GM19099 (cell line): Measurements from ENCODE around the gene NNT.

Experiments
- POLR2A ChIP-seq: IDR thresholded peaks from 3 replicates; pipeline ENCODE4 v1.6.1; 2011; ENCODE audit warnings: low read depth; ENCODE audit not compliant: insufficient read length; ENCODE audit errors: extremely low read depth

Gene NNT

DNA sequence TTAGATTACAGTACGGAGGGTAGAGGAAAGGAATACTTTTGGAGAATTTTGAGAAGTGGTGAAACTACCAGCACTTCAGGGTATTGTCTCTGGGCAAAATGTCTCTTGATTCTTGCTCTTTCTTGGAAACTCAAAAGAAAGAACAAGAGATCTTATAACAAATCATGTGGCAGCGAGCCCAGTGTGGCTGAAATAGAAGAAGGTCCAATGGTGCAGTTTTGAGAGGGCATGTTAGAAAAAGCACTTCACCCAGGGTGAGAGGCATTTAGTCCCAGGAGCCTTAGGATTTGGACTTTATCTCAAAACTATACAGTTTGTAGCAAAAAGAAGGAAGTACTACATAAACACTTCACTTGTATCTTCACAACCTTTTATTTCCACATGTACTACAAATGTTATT lies 39.4 kb downstream of the NNT start:
- no peak for TF ChIP-seq POLR2A

DNA sequence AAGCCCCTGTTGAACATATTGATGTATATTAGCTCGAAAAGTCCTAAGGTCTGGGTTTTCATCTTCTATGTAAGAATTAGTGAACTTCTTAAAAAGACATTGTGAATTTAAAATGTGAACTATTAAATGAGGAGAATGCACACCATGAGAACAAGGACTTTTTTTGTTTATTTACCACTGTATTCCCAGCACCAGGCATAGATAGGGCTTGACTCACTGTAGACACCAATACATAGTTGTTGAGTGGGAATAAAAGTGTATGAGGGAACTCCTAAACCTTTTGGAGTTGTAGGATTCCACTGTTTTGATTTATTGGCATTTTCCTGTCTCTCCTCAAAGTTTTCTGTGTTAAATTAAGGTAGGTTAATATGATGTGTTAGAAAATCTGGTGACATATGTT lies 40.3 kb downstream of the NNT start:
- no peak for TF ChIP-seq POLR2A

DNA sequence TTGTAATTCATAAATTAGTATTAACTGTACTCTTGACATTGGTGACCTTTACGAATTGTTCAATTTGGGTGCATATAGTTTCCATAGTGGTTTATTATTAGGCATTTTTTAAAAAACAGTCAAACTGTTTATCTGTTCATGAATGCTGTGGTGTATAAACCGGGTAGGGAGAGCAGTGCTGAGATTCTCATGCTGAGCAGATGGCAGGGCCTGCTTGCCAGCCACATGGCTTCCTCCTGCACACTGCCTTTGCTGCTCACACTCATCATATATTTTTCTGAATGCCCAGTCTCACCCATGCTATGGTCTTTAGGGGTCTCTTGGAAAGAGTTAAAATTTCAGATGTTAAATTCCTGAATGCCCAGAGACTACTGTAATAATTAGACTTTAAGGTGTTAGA lies 40.8 kb downstream of the NNT start:
- TF ChIP-seq POLR2A = no peak

DNA sequence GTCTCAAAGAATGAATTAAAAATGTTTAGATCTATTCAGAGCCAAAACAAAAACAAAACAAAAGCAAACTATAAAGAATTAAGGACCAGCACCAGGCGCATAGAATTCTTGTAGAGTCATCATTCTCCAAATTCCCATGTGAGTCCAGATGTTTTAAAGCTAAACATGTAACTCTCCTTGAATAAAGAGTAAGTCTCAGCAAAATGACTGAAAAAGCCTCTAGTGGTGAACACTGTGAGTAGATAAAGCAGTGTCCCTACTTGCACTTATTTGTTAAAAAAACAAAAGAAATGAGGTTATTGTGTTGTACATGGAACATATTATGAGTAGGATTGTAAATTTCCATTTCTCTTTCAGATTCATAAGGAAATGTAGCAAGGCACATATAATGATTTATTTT lies 44.0 kb downstream of the NNT start:
- no peak for TF ChIP-seq POLR2A

DNA sequence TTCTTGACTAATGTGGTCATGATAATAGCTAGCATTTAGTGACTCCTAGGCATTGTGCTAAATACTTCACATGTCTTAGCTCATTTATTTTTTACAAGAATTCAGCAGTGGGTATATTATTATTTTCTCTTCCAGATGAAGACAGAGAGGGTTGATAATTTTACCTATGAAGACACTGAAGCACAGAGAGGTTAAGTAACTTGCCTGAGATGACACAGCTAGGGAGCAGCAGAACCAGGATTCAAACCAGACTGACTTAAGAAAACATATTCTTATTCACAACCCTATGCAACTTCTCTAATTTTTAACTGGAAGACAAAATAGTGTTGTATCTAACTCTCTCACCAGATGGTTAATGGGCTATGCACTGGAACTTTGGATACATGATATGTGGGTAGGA lies 44.8 kb downstream of the NNT start:
- no peak for TF ChIP-seq POLR2A

DNA sequence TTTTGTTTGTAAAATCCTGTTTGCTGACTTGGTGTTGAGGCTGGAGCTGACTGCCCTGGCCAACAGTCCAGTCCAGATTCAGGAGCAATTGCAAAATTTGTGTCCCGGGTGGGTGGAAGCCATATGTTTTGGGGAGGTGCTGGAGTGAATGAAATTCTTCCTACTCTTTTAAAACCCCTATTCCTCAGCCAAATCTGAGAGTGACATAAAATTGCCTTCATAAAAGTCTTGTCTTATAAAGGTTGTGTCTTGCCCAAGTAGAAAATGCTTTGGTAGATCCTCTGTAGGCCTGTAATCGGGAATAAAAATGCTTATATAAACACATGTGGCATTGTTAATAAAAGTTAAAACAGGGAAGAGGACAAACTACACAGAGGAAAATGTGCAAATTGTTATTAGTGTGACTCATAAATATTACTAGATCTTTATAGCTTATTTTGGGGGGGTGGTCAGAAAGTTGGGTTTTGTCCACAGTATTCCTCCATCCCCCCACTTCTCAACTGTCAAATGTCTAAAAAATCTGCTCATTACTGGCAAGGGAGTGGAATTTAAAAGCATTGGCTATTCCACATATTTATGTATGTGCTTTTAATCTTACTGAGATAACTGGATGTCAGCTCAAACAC lies 45.6 kb downstream of the NNT start:
- TF ChIP-seq POLR2A = no peak

DNA sequence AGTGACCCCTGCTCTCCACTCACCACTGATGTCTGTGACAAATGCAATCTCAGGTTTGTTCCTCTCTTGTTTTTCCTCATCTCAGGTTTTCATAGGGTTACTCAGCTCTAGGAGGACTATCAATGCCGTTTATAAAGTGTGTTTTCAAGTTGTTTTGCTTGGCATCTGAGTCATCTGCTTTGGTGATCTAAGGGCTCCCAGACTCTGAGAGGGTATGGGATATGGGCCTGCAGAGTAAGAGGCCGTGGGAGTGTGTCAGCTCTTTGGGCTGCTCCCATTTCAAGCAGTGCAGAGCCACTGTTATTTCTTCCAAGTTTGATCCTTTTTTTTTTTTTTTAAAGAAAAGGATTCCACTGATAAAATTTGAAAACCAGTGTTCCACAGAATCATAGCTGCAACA lies 46.3 kb downstream of the NNT start:
- TF ChIP-seq POLR2A = no peak

DNA sequence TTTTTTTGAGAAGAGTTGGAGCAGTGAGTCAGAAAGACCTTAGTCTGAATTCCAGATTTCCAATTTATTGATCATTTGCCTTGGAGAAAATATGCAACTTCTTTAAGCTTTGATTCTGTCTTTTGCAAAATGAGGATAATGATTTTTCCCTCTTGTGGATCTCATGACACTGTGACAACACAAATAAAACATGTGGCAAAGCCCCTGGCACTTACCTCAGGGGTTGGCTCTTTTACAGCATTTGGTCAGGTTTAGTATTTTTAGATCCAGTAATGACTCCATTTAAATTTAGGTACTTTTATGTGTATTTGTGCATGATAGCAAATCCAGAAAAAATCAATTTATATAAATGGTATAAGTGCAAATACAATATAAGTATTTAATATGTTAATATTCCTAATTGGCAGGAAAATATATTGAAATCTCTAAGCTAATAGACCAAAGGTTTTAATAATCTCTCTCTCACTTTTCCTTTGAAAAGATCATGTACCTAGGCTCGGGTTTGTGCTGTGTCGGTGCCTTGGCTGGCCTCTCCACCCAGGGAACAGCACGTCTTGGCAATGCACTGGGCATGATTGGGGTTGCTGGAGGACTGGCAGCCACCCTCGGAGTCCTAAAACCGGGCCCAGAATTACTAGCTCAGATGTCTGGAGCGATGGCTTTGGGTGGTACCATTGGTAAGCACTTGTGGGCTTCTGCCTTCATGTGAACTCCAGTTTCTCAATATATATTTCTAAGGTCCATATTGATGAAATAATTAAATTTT lies 49.7 kb downstream of the NNT start:
- no peak for TF ChIP-seq POLR2A

DNA sequence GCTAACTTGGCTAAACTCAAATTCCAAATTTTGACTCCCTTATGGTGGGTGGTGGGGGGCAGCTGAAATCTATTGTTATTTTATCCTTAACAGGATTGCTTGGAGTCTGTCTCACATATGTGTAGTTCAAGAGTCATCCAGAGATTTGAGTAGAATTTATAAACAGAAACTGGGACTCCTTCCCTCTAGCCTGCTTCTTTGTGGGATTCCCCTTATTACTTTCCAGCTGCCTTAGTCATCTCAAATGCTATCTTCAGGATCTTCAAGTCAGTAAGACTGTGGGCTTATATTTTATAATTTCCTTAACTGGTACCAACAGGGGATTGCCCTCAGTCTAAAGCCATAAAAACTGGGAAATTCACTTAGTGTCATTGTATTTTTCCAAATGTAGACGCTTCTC lies 55.5 kb downstream of the NNT start:
- no peak for TF ChIP-seq POLR2A

DNA sequence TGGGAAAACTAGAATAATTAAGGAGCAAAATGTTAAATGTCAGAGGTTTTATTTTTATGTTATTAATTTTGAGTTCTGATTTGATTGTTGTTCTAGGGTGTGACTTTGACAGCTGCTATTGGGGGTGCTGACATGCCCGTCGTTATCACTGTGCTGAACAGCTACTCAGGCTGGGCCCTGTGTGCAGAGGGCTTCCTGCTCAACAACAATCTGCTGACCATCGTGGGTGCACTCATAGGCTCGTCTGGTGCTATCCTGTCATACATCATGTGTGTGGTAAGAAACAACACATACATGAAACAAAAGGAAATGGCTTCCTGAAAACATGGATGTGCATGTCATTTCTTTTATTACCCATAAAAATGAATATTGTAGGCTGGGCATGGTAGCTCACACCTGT lies 56.1 kb downstream of the NNT start:
- TF ChIP-seq POLR2A = no peak

DNA sequence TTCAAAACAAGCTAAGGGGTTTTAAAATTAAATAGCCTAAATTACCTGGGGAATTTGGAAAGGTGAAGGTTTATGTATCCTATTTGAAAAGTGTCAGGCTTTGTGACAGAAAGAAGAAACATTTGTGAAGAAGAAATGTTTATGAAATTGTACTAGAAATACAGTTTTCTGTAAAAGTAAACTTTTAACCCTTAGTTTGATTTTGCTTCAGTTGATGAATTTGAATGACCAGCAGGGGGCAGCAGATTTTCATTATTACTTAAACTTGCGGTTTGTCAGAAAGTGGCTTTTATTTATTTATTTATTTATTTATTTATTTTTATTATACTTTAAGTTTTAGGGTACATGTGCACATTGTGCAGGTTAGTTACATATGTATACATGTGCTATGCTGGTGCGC lies 58.1 kb downstream of the NNT start:
- no peak for TF ChIP-seq POLR2A

DNA sequence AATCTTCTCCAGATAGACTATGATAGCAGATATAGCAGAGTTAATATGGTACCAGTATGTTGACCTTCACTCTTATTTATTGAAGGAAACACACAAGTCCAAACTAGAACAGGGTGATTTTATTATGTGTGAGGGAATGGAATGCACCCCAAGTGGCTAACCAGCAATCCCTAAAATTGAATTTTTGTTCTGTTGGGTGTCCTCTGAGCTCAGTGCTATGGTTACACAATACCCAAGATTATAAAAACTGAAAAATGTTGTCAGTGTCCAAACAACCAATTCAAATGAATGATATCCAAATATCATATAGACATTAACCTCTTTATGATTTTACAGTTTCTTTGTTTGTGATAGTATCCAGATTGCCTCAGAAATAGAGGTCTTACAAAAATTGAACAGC lies 60.9 kb downstream of the NNT start:
- no peak for TF ChIP-seq POLR2A

DNA sequence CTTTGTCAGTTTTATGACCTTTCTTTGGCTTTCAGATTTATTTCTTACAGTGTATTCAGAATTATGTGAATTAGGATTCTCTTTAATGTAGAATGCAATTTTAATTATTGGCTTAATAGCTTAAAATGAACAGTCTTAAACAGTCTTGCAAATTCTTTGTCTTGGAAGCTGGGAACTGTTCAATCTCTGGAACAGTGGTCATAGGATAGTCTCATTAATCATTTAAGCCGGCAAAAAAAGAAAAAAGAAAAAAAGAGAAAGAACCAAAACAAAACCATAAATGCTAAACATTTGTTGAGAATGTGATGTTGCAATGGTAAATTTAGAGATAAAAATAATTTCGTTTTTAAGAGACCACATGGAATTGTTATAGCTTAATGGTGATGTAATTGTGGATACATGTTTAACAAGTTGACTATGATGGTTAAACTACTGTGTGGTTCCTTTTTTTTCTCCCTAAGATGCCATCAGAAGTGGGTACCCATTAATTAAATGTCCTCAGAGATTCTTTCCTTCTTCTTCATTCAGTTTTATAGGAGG lies 61.6 kb downstream of the NNT start:
- no peak for TF ChIP-seq POLR2A

DNA sequence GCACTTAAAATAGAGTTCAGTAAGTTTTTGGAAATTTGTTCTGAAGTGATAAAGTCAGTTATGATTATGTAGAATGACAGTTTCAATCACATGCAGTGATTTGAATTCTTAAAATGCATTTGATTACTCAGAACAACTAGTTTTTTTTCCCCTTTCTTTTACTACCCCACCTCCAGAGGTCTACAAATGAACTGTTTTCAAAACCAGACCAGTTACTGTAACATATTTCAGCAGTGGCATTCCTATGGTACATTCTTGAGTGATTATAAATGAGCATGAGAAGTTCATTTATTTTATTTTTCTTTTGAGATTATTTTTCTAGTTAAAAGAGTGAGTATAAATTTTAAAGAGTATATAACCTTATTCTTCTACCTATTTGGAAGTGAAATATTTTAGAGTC lies 71.6 kb downstream of the NNT start:
- TF ChIP-seq POLR2A = no peak

DNA sequence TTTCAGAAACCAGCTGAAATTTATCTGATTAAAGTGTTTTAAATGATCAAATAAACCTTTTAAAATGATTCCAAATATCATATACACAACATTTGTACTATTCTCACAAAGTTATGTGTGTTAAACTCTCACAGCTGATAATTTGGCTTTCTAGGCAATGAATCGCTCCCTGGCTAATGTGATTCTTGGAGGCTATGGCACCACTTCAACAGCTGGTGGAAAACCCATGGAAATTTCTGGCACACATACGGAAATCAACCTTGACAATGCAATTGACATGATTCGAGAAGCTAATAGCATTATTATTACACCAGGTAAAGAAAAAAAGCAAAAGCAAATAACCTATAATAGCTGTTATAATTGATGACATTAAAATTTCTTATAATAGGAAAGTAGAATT lies 72.4 kb downstream of the NNT start:
- TF ChIP-seq POLR2A = no peak

DNA sequence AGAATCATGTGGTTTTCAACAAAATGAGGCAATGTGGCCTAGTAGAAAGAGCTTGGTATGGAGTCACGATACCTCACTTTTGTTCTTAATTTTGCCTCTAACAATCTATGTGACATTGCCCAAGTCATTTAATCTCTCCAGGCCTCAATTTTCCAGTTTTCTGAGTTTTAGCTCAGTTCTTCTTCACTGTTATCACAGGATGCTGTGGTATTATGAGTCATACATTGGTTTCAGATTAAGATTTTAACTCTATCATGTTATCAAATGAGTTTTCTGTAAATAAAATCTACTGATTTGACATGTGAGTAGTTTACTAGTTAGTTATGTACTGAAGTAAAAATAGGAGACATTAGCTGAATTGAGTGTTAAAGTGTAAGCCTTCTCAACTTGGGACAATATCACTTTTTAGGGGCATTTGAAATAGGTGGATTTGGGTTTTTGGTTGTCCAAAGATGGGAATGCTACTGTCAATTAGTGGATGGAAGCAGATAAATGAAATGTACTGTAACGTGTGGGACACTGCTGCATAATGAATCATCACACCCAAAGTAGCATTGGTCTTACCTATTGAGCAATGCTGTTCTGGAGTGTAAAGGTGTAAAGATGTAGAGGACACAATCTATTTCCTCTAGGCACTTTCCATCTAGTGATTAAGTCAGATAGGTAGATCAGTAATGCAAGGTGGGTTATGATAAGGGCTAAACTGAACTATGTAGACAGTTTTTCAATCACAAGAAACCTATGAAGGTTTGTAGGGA lies 73.3 kb downstream of the NNT start:
- no peak for TF ChIP-seq POLR2A
